GM12875 (cell line): ENCODE data around the gene PAK6.

Source experiments
- H3K4me3 ChIP-seq: one replicate; pipeline ENCODE4 v1.5.1; 2011; ENCODE audit warnings: low read depth, low read length, control low read depth
- TF ChIP-seq, protein P1 (sequence below): IDR thresholded peaks from 2 replicates; pipeline ENCODE4 v1.5.1; 2011; ENCODE audit warnings: low read depth, mild to moderate bottlenecking, control low read depth, inconsistent platforms, low read length, moderate library complexity, borderline replicate concordance; ENCODE audit not compliant: insufficient read depth

Gene PAK6

DNA sequence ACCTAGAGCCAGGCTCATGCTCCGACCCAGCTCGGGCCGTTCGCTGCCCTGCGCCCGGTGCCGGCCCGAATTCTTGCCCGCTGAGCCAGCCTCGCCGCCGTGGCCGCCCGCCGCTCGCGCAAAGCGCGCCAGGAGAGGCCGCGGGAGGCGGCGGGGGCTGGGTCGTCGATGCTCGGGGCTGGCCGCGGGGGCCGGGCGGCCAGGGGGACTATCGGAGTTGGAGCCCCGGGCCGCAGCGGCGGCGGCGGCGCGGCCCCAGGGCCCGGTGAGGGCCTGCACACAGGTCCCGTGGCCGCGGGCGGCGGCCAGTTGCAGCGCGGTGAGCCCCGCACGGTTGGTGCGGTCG lies 42.9 kb downstream of the PAK6 start:
- TF ChIP-seq, protein P1, sequence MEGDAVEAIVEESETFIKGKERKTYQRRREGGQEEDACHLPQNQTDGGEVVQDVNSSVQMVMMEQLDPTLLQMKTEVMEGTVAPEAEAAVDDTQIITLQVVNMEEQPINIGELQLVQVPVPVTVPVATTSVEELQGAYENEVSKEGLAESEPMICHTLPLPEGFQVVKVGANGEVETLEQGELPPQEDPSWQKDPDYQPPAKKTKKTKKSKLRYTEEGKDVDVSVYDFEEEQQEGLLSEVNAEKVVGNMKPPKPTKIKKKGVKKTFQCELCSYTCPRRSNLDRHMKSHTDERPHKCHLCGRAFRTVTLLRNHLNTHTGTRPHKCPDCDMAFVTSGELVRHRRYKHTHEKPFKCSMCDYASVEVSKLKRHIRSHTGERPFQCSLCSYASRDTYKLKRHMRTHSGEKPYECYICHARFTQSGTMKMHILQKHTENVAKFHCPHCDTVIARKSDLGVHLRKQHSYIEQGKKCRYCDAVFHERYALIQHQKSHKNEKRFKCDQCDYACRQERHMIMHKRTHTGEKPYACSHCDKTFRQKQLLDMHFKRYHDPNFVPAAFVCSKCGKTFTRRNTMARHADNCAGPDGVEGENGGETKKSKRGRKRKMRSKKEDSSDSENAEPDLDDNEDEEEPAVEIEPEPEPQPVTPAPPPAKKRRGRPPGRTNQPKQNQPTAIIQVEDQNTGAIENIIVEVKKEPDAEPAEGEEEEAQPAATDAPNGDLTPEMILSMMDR, result no peak
- H3K4me3 ChIP-seq, result peak overlapping the region; percentile 57

DNA sequence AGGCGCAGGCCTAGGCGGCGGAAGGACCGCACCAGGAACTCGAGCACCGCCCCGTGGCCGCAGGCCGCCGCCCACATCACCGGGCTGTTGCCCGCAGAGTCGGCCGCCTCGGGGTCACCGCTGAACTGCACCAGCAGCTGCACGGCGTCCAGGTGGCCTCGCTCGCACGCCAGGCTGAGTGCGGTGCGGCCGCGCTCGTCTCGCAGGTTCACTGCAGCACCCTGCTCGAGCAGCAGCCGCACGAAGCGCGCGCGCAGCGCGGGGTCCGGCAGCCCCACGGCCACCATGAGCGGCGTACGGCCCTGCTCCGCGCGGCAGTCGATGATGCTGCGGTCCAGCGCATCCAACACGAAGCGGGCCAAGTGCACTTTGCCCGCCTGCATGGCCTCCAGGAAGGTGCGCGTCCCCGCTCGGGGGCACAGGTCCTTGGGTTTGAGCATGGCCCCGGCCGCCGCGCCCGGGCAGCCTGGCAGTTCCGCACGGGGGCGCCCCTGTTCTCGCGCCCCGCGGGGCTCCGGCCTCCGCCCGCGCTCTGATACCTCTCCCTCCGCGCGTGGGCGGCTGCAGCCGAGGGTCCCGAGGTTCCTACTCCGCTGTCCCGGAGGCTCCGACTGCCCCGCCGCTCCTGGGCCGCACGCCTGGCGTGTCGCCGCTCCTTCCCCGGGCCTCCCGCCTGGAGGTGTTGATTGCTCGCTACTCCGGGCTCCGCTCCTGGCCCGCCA lies 43.4 kb downstream of the PAK6 start:
- TF ChIP-seq, protein P1, result peak; percentile 78
- H3K4me3 ChIP-seq, result peak overlapping the region; percentile 57

DNA sequence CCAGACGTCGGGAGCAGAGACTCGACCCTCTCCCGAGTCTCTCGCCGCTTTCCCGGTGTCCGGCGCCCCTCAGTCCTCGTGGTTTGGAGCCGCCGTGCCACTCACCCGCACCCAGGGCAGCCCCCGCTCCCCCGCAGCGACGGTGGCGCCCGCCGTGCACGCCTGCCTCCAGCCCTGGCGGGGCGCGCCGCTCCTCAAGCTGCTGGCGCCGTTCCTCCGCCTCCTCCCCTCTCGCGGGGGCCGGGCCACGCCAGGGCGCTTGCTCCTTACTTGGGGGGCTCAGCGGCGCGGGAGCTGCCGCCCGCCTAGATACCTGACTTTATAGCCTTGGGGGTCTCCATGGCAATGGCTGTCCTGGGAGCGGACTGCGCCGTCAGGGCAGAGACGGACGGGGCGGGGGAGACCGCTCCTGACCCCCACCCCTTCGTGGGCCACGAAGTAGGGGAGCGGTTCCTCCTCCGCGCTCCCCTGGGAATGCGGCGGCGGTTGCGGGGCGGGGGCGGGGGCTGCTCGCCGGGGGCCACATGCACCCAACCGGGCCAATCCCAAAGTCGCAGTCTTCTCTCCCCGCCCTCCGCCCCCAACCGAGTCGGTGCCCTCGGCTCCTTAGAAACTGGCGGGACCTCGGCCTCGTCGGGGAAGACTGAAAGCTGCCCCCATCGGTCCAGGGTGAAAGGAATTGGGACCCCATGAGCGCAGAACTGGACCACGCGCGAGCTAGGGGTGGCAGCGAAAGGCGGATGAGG lies 44.2 kb downstream of the PAK6 start, which contains the start of gene ANKRD63:
ANKRD63 (minus strand) TSS at position 196 of the 746 bp plus-strand sequence. CDS start 478 bp downstream, outside the sequence.
- peak within 1 kb of the TSS; percentile 57 for H3K4me3 ChIP-seq
- TF ChIP-seq, protein P1, result no peak

DNA sequence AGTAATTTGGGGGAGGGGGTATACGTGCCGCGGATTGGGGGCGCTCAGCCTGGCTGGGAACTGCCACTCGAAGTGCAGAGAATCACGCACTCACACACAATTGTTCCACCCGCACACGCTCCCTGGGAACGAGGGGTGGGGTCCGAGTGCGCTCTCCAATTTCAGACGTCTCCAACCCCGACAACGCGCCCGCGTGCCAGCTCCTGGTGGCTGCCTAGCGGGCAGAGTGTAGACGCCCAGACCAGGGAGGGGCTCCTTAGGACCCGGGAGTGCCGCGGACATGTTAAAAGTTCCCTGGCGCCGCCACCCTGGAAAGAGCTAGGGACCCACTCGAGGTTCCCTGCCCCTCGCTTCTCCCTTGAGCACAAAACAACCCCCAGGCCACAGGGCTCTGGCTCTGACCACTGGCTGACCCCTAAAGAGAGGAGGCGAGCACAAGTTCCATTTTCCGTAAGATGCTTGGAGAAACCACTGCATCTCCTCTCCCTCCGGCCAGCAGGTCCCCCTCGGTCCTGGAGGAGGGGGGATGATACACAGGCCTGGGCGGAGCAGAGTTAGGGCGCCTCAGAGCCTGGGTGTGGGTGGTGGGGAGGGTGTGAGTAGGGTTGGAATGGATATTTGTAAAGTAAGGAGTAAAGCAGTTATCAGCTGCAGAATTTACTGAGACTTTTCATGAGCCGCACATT lies 44.9 kb downstream of the PAK6 start:
- no peak overlapping the region for H3K4me3 ChIP-seq
- TF ChIP-seq, protein P1, result no peak

DNA sequence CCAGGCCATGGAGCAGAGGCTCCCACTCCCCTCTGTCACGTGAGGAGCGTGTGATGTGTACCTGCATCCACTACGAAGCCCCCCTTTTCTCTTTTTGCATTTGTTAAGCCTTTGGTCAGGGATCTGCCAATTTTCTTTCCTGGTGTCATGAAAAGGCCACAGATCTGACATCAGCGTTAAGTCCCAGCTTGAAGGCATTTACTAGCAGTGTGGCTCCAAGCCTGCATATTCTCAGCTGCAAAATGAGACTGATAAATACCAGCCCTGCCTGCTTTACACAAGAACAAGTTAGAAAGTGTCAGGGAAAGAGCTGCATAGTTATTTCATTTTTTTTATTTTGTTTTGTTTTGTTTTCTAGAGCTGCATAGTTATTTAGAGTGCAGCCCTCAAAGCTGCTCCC lies 46.3 kb downstream of the PAK6 start:
- H3K4me3 ChIP-seq, result no peak overlapping the region
- TF ChIP-seq, protein P1, result no peak

DNA sequence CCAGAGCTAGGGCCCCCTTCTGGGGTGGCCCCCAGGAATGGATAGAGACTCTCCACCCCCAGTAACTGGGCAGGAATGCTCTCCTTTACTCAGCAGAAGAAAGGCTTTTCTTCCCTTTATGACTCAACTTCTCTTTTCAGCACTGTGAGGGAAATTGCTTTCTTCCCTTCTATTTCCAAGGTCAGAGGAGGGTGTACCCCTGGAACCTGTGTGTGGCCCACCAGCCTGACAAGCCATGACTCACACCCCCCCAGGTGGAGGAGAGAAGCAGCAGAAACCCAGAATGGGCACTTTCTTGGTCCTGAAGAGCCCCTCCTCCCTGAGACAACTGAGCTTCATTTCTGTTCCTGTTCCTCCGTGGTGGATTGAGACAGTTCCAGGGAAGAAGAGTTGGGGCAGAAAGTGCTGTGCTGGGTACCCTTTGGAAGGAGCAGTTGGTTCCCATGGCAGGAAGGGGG lies 46.7 kb downstream of the PAK6 start:
- TF ChIP-seq, protein P1, result no peak
- H3K4me3 ChIP-seq, result no peak overlapping the region
